NAMALWA (cell line): Measurements from ENCODE around the gene ARMC6.

Source experiments
- DNase-seq: peaks from one replicate; pipeline ENCODE4 v3.0.0-alpha.2; 2015; ENCODE audit warnings: low spot score

The ARMC6 gene

GRCh38 chr19:19055701-19056100 lies 22.3 kb downstream of the ARMC6 start:
- DNase-seq: no peak

GRCh38 chr19:19056636-19057275 lies 23.4 kb downstream of the ARMC6 start:
- DNase-seq: no peak

GRCh38 chr19:19057317-19057716 lies 23.9 kb downstream of the ARMC6 start:
- no peak for DNase-seq

GRCh38 chr19:19057720-19058119 lies 24.3 kb downstream of the ARMC6 start:
- DNase-seq: no peak

- no peak for DNase-seq
Measured at GRCh38 chr19:19059018-19059836, 25.8 kb downstream of the ARMC6 start.

- DNase-seq: no peak
Measured at GRCh38 chr19:19059837-19060611, 26.6 kb downstream of the ARMC6 start.

- no peak for DNase-seq
Measured at GRCh38 chr19:19061506-19061905, 28.1 kb downstream of the ARMC6 start.

- DNase-seq: peak; percentile 54
Measured at GRCh38 chr19:19062454-19063182, 29.2 kb downstream of the ARMC6 start.

- DNase-seq: peak; percentile 100
Measured at GRCh38 chr19:19063183-19064097, 30.0 kb downstream of the ARMC6 start, which contains the start of gene SLC25A42. TSS of gene SLC25A42 (plus strand) at chr19:19063994. CDS start at chr19:19096125, 32,131 bp downstream.

- DNase-seq: peak; percentile 80
Measured at GRCh38 chr19:19064098-19064722, 30.8 kb downstream of the ARMC6 start.

- peak; percentile 58 for DNase-seq
Measured at GRCh38 chr19:19064811-19065745, 31.7 kb downstream of the ARMC6 start.

GRCh38 chr19:19067276-19068072 lies 34.1 kb downstream of the ARMC6 start:
- no peak for DNase-seq

GRCh38 chr19:19068659-19069654 lies 35.6 kb downstream of the ARMC6 start:
- DNase-seq: peak; percentile 39

GRCh38 chr19:19071897-19072296 lies 38.5 kb downstream of the ARMC6 start:
- no peak for DNase-seq

- no peak for DNase-seq
Measured at GRCh38 chr19:19074196-19074882, 40.9 kb downstream of the ARMC6 start.

GRCh38 chr19:19075126-19075525 lies 41.7 kb downstream of the ARMC6 start:
- no peak for DNase-seq
